HG03025 (cell line): Measurements from ENCODE around the gene PLAC1.

Experiments used
- ATAC-seq: cut with Tn5 transposase; IDR thresholded peaks from one replicate; pipeline ENCODE4 v1.9.1; 2021; ENCODE audit warnings: mild to moderate bottlenecking, moderate library complexity; ENCODE audit not compliant: unreplicated experiment, low FRiP score

PLAC1 gene

DNA sequence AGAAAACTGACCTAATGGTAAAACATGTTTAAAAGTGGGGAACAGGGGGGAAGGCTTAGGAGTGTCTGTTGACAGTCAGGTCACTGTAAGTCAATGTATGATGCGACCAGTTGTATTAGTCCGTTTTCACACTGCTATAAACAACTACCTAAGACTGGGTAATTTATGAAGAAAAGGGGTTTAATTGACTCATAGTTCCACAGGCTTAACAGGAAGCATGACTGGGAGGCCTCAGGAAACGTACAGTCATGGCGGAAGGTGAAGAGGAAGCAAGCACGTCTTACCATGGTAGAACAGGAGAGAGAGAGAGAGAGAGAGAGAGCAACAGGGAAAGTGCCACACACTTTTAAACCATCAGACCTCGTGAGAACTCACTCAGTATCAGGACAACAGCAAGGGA lies 13.0 kb upstream of the PLAC1 start:
- no peak for ATAC-seq

DNA sequence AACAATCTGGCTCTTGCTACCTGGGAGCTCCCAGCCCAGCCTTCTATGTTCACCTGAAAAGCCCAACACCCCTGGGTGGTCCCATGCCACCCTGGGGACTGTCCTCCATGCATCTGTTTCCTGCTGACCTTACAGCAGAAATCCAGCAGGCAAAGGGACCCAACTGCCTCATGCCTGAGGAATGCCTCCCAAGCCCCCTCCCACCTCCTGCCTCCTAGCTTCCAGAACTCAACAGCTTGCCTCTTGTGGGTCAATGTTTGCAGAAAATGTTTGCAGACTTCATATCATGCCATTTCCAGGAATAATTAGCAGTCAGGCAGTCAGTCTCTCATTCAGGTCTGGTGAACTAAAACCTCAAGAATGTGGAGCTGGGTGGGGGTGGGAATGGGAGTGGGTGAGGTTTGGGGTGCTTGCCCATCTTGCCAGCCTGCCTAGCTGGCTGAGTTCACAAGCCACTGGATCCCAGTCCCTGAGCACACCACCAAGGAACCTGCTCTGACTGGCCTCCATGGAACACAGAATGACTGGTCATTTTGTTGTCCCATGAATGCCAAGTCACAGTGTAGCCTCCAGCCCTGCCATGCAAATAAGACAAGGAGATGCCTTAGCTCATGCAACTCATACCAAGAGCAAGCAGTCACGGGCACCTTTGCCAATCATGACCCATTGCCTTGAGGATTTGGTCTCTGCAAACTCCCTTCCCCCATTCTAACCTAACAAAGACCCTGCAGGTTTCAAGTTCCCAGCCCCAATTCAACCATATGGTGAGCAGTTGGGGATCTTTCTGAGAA lies 12.1 kb upstream of the PLAC1 start:
- no peak for ATAC-seq

DNA sequence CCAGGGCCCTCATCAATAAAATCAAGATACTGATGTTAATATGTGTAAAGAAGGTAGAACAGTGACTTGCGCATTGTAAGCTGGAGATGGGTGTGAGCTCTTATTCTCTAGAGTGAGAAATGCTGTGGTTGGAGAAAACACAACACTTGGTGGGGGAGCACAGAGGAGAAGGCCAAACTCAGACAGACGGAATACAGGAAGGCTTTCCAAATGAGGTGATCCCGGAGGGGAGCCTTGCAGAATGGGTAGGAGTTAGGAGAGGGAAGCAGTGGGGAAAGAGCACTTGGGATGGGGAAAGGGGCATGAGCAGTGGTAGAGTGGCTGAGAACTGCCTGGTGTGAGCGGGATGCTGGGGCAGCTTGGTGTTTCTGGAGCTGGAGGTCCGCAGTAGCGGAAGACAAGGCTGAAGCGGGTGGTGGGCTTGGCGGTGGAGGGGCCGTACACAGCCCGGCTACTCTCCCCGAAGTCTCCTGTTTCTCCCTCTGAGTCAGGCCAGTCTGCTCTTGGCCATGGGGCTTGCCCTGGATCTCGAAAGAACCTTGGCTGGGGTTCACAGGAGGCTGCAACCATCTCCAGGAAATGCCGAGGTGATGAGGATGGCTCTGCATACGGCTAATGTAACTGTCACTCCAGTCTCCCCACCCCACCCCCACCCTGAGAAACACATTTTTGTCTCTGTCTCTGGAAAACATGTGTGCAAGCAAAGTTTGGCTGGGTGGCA lies 11.3 kb upstream of the PLAC1 start:
- ATAC-seq = no peak

DNA sequence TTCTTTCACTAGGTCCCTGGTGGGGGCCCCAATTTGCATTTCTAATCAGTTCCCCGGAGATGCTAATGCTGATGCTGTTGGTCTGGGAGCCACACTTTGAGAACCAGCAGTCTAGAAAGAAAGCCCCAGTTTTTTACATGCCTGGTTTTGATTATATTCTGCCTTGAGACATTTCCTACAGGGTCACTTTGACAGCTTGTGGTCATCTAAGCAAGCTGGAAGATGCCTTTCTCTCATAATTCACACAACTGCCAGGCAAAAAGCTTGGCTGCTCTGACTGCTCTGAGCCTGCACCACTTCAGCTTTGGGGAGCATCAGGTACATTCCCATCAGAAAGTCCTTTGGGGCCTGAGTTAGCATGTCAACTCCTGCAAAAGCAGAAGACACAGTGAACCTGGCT lies 5.9 kb upstream of the PLAC1 start:
- no peak for ATAC-seq

DNA sequence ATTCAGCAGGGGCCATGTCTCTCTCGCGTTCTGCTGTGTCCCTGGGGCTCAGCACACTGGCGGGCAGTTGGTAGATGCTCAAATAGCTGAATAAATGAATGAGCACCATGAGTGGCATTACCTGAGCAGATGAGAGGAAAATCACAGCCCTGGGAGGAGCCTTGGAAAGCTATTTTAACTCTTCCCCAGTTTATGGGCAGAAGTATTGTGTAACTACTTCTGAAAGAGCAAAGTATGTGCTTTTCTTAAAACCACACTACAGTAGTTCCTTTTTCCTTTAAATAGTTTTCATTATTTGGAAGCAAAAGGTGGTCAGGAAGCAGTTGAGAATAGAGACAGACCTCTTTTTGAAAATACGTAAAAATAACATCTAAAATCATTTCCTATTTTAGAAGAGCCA lies 3.0 kb upstream of the PLAC1 start:
- ATAC-seq = no peak

DNA sequence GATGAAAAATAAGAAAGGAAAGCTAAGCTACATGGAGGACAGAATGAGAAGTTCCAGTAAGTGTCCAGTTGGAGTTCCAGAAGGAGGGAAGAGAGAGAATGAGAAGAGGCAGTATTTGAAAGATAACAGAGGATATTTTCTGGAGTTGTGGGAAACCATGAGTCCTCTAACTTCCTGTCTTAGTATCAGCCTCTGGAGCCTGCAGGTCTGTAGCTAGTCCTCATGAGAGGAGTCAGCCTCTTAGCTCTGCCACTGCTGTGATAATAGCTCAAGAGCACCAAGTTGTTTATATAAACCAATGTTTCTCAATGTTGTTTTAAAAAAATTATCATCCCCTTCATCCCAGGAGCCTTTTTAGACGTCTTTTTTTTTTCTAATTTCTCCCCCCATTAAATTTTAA lies 2.4 kb upstream of the PLAC1 start:
- ATAC-seq = no peak

DNA sequence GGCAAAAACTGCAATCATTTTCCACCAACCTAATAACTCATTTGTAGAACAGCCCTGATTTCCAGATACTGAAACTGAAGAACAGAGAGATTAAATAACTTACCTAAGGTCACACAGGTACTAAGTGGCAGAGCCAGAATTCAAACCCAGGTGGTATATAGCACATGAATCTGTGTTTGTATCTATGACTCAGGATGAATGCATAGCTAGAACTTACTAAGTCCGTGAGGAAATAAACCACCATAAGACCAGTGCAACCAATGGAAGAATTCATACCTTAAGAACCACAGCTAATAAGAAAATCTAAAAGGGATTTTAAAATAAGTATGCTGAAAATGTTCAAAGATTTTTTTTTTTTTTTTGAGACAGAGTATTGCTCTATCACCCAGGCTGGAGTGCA lies 1.5 kb upstream of the PLAC1 start:
- ATAC-seq = no peak

DNA sequence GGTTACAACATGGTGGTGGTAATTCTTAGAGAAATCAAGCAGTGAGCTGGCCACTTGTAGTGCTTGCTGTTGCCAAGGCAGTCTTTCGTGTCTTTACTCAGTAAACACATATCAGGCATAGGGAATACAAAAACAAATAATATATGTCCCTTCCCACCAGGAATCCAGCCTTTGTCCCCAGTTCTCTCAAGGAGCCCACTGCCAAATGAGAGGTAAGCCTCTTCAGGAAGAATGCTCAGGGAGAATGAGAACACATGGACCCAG lies 421 bp upstream of the PLAC1 start:
- no peak for ATAC-seq

DNA sequence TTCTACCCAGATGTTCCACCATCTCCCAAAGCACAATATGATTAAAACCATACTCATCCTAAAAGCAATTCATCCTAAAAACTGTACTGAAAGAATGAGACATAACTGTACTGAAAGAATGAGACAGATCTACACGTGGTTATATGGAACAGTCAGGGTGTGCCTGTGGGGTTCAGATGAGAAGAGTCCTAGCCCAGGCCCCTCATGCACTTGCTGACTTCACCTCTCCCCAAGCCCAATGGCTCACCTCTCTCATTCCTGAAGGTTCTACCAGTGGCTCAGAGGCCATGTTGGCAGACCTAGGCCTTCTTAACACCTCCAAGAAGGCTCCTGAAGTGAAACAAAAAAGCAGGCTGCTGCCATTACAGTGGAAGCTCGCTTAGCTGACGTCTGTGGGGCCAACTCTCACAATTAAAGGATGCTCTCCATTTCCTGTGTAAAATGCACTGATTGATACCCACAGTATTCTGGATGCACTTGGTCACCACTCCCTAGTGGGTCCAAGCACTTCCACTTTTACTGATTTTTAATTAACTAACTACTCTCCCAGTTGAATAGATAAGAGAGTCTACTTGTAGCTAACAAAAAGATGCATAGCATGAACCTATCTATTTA lies 3.8 kb downstream of the PLAC1 start:
- no peak for ATAC-seq

DNA sequence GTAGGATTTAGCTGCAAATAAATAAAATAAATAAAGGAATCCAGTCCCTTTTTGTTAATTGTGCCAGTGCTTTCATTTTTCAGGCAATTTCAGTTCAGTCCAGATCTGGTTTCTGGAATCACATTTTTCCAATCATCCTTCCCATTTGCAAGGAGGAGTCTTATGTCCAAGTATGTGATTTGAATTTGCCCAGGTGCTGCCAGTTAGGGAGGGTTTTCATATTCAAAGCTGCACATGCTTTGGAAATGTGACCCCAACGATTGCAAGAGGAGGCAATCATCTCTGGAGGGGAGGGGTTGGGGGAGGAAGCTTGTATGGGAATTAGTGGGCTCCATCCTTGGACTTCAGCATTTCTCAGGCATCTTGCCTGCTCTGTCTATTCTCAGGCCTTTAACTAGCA lies 4.4 kb downstream of the PLAC1 start:
- no peak for ATAC-seq

DNA sequence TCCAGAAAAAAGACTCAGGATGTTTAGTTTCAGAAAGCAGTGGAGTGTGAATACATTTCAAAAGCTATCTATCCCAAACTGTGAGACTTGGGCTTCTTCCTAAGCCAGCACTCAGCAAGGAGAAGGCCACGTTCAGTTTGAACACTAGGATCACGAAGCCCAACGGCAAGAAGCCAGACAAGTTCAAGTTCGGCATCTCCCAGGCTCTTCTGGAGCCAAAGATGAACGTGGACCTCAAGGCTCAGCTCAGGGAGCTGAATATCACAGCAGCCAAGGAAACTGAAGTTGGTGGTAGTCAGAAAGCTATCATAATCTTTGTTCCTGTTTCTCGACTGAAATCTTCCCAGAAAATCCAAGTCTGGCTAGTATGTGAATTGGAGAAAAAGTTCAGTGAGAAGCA lies 7.6 kb downstream of the PLAC1 start:
- no peak for ATAC-seq

DNA sequence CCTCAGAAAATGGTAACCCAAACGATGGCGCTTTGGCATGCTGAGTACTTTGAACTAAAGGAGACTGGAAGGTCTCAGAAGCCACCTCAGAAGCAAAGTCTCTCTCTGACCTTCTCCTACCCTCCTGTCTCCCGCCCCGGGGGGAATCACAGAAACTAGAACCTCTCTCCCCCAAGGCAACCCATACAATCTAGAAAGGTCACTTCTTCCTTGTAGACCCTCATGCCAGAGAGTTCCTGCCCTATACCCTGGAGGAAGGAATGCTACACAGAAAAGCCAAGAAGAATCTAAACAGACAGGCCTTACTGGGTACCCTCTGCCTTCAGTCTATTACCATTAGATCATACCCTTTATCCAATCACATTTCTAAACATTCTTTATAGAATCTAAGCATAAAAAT lies 8.5 kb downstream of the PLAC1 start:
- ATAC-seq = no peak

DNA sequence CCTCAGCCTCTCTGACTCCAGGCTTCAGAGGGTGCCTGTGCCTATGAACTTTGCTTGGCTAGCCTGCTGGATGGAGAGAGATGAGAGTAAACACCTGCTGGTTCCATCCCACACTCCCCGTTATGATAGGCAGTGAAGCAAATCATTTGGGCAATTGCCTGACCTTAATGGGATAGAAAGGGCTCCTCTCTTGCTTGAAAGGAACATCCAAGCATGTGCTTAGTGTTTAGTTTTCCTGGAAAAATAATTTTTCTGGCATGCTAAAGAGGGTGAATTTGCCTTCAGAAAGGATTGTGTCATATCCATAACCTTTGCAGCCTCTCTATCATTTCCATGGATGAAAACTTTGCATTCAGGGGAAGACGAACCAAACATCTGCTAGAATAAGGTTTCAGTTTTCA lies 10.8 kb downstream of the PLAC1 start:
- no peak for ATAC-seq

DNA sequence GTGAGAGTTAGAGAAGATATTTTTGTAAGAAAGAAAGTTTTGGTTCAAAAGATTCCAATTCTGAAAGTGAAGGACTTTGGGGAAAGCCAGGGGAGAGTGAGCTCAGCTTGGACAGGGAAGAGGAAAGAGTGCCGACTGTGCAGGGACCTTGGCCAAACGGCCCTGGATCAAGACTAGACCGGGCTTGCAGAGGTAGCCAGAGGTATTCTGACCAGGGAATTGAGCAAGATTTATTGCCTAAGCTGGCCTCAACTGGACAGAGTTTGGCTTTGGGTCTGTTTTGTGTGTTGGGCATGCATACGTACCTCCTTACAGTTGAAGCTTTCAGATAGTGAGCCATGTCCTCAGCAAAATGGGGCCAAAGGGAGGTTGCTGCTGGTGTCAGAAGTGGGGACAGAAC lies 11.6 kb downstream of the PLAC1 start:
- no peak for ATAC-seq

DNA sequence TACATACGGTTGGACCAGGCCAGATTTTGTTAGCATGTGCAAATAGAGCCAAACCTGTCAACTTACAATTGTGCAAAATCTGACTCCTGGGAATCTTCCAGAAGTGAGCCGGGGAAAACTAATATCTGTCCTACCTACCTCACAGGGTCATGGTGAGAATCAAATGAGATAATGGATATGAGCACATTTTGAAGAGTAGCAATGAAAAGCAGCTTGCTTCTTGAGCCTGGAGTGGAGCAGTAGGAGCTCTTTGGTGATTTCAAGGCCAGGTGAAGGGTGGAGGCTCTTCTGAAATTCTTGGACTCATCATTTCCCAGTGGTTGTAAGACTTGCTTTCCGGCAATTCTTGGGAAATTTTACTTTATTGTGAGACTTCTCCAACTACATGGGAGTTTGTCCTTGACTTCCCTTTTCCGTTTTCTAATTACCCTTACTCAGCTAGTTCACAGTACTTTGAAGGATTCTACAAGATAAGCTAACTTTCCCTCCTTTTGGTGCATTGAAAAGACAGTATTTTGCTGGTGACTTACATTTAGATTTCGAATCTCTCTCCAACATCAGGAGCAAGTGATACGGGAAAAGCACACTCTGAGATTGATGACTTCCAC lies 12.2 kb downstream of the PLAC1 start:
- no peak for ATAC-seq

DNA sequence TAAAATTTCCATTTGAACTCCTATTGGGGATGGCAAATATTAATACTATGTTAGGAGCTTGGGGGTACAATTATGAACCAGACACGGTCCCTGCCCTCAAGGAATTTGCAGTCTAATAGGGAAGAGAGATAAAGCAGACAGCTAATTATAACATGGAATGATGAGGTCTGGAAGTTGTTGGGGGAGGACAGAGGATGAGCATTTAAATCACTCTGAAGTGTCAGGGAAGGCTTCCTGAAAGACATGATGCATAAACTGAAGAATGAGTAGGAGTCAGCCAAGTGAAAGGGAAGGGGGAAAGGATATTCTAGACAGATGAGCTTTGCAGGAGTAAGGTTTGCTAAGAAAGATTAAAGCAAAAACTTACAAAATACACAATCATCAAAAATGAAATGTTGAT lies 15.9 kb downstream of the PLAC1 start:
- no peak for ATAC-seq

DNA sequence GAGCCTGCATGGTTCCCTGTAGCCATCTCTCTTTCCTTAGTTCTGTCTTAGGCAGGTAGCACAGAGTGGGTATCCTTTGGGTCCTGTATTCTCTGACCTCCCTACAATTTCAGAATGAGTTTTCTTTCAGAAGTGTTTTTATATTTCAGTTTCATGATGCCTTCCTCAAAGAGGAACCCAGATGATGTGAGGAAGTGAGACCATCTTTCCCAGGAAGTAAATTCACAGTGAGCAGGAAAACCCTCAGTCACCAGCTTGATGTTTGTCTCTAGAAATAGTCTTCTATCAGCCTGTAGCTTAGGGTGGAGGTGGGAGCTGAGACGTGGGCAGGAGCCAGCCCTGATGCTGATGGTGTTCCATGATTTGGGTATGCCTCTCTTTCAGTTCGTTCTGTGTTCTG lies 16.9 kb downstream of the PLAC1 start:
- no peak for ATAC-seq

DNA sequence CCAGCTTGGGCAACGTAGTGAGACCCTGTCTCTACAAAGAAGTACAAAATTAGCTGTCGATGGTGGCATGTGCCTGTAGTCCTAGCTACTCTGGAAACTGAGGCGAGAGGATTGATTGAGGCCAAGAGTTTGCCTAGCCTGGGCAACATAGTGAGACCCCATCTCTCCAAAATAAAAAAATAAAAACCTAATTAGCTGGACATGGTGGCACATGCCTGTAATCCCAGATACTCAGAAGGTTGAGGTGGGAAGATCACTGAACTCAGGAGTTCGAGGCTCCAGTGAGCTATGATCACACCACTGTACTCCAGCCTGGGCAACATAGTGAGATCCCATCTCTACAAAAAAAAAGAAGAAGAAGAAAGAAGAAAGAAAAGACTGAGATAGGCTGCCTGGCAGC lies 17.4 kb downstream of the PLAC1 start:
- ATAC-seq = no peak

DNA sequence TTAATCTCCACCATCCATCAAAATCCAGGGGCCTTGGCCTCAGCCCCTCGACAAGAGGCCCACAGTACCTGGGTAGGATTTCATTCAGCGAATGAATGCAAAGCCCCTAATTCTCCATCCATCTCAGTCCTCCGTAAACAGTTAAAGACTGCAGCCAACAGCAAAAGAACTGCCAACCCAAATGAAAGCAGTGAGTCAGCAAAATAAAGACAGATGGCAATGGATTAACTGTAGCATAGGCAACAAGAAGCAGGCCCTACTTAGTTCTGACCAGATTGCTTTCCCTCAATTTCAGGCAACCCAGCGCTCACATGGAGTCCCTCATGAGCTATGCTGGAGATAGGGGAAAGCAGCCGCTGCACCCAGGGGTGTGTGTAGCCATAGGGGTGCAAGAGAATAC lies 21.4 kb downstream of the PLAC1 start:
- no peak for ATAC-seq

DNA sequence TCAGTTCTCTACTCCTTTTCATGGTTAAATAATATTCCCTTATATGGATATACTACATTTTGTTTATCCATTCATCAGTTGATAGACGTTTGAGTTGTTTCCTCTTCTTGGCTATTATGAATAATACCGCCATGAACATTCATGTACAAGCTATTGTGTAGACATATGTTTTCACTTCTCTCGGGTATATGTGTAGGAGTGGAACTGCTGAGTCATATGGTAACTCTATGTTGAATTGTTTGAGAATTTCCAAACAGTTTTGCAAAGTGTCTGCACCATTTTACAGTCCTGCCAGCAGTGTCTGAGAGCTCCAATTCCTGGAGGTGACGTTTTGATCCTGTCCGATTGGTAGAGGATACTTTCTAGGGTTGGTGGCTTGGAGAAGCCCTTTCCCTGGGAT lies 23.6 kb downstream of the PLAC1 start:
- ATAC-seq = peak; percentile 69

DNA sequence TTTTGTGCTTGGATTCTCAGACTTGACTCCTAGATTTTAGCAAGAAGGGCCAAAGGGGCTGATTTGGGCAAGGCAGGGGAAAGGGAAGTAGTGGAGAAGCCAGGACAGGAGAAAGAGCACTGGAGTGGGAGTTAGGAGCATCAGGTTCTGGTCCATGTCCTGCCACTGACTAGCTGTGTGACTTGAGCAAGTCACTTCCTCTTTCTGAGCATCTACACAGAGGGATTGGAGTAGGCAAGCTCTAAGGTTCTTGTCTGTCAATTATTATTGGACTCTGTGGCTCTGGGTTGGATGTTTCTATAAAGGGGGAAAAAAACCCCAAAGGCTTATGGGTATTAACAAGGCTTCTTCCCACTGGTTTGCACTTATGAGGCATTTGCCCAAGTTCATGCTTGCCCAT lies 24.4 kb downstream of the PLAC1 start:
- no peak for ATAC-seq

DNA sequence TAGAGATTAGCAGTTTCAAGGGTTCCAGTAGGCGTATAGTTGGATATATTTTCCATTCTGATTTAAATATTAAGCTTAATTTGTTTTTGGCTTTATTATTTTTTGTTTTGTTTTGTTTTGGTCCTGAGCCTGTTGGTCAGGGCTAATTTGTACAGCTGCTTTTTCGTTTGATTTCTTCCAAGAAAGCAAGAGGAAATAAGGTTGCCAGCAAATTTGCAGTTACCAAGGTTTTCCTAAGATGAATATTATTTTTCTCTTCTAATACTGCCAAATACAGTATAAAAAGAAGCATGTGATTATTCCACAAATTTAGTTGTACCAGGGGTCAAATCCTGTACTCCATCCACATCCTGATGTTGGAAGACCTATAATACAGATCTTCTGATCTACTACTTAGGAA lies 24.9 kb downstream of the PLAC1 start:
- no peak for ATAC-seq
